ENCODE results near the gene CALML4. TPM values are rescaled to one million over a fixed set of nuclear protein-coding genes. Genes with fewer than 3 reads are reported as not detected.

The CALML4 gene
- total and polyA plus RNA-seq, 7 donors, result 0.85 to 2.2 (median 1.4) TPM

DNA sequence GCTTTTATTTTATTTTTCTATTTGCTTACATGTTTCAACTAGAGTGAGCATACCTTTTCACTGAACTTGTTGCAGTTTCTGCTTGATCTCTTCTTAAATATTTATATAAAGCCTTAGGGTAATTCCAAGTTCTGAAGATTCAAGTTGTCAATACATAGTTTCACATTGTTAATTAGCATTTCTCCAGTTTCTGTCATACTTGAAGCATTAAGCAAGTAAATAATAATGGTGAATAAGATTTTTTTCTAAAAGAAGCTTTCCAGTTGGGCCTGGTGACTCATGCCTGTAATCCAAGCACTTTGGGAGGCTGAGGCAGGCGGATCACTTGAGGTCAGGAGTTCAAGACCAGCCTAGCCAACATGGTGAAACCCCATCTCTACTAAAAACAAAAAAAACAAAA is 53.9 kb downstream of the CALML4 start:
- Histone ChIP-seq H3K27ac (no peak overlapping the region), H3K27me3 (ENCODE audit: insufficient read depth in 3 of 3, low read length in 2 of 3) (no peaks in the 10 kb centered on the region), H3K36me3 (ENCODE audit: insufficient read depth in 1 of 2, low read depth in 1 of 2) (peaks cover 0 to 39% of the 10 kb centered on the region in 2 donors), H3K4me1 (no peaks in the 10 kb centered on the region), H3K9me3 (no peaks in the 10 kb centered on the region), H3K4me3 (no peak overlapping the region)
- 91 to 95% (median 95%) methylated on average over 1 of the region's 1 CpG for WGBS, 3 donors
- no peak for ATAC-seq
- no peak for DNase-seq
- TF ChIP-seq, protein P1, sequence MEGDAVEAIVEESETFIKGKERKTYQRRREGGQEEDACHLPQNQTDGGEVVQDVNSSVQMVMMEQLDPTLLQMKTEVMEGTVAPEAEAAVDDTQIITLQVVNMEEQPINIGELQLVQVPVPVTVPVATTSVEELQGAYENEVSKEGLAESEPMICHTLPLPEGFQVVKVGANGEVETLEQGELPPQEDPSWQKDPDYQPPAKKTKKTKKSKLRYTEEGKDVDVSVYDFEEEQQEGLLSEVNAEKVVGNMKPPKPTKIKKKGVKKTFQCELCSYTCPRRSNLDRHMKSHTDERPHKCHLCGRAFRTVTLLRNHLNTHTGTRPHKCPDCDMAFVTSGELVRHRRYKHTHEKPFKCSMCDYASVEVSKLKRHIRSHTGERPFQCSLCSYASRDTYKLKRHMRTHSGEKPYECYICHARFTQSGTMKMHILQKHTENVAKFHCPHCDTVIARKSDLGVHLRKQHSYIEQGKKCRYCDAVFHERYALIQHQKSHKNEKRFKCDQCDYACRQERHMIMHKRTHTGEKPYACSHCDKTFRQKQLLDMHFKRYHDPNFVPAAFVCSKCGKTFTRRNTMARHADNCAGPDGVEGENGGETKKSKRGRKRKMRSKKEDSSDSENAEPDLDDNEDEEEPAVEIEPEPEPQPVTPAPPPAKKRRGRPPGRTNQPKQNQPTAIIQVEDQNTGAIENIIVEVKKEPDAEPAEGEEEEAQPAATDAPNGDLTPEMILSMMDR (IDR thresholded peaks at IDR 0.05), result no peak
- intact Hi-C loops (cut with DNase I), result no loop called here

DNA sequence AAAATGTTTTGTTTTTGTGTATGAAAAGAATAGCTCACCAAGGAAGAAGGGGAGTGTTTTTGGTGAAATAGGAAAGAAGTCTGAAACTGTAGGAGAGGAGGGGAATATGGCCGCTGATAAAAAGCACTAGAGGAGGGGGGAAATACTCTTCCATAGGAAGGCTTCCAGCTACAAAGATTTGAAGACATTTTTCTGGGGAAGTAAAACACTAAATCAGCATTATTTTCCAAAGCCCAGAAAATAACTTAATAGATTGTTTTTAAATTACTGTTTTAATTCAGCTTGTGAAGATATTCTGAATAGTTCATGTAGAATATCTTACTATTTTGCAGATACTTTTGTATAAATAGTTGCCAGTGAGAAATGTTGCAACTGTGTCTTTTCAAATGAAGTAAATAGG is 54.9 kb downstream of the CALML4 start:
- Histone ChIP-seq H3K36me3 (ENCODE audit: insufficient read depth in 1 of 2, low read depth in 1 of 2) (peaks cover 2 to 40% of the 10 kb centered on the region in 2 donors), H3K4me1 (no peaks in the 10 kb centered on the region), H3K27me3 (ENCODE audit: insufficient read depth in 3 of 3, low read length in 2 of 3) (no peaks in the 10 kb centered on the region), H3K4me3 (no peak overlapping the region), H3K27ac (no peak overlapping the region), H3K9me3 (no peaks in the 10 kb centered on the region)
- TF ChIP-seq, protein P1 (IDR thresholded peaks at IDR 0.05), result no peak
- DNase-seq (no peak), ATAC-seq (no peak)
- intact Hi-C loops (cut with DNase I), result no loop called here
- WGBS, 3 donors, result 79 to 87% (median 84%) methylated on average over 1 of the region's 1 CpG

DNA sequence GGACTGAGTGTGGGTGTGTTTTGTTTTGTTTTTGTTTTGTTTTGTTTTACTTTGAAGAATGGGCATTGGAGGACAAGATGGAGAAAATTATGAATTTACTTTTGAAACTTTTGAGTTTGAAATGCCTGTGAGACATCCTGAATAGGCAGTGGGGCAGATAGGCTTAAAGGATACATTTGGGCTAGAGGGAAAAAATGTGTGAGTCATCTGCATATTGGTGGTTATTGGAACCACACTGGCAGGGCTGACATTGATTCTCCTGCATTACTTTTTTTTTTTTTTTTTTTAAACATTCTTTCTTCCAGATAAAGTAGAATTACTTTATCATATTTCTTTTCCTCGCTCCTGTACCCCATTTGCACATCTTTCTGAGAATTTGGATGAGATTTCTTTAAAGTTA is 56.1 kb downstream of the CALML4 start:
- H3K27me3 ChIP-seq (ENCODE audit: insufficient read depth in 3 of 3, low read length in 2 of 3), result no peaks in the 10 kb centered on the region
- H3K4me1 ChIP-seq, result no peaks in the 10 kb centered on the region
- 100% methylated on average over 1 of the region's 1 CpG for WGBS, 3 donors
- DNase-seq, result no peak
- H3K36me3 ChIP-seq (ENCODE audit: insufficient read depth in 1 of 2, low read depth in 1 of 2), result peaks cover 2 to 39% of the 10 kb centered on the region in 2 donors
- intact Hi-C loops (cut with DNase I), result no loop called here
- TF ChIP-seq, protein P1 (IDR thresholded peaks at IDR 0.05), result no peak
- no peak overlapping the region for H3K4me3 ChIP-seq
- ATAC-seq, result no peak
- no peak overlapping the region for H3K27ac ChIP-seq
- H3K9me3 ChIP-seq, result no peaks in the 10 kb centered on the region

DNA sequence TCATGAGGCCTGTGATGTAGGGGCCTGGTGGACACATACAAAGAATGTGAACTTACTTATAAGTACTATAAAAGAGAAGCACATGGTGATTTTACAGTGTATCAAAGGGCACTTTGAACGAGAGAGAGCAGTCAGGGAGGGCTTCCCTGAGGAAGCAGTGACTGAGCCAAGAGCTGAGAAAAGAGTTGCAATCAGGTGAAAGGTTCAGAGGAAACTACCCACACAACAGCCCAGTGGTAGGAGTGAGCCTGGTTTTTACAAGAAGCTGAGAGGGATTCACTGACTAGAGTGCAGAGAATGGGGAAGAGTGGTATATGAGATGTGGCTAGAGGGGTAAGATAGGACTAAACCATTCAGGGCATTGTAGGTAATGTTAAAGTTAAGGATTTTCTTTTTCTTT is 57.1 kb downstream of the CALML4 start:
- 87 to 94% (median 88%) methylated on average over 1 of the region's 1 CpG for WGBS, 3 donors
- Histone ChIP-seq H3K36me3 (ENCODE audit: insufficient read depth in 1 of 2, low read depth in 1 of 2) (peaks cover 2 to 32% of the 10 kb centered on the region in 2 donors), H3K4me1 (no peaks in the 10 kb centered on the region), H3K4me3 (no peak overlapping the region), H3K27ac (no peak overlapping the region), H3K9me3 (no peaks in the 10 kb centered on the region), H3K27me3 (ENCODE audit: insufficient read depth in 3 of 3, low read length in 2 of 3) (no peaks in the 10 kb centered on the region)
- intact Hi-C loops (cut with DNase I), result no loop called here
- DNase-seq (no peak), ATAC-seq (no peak)
- TF ChIP-seq, protein P1 (IDR thresholded peaks at IDR 0.05), result no peak

DNA sequence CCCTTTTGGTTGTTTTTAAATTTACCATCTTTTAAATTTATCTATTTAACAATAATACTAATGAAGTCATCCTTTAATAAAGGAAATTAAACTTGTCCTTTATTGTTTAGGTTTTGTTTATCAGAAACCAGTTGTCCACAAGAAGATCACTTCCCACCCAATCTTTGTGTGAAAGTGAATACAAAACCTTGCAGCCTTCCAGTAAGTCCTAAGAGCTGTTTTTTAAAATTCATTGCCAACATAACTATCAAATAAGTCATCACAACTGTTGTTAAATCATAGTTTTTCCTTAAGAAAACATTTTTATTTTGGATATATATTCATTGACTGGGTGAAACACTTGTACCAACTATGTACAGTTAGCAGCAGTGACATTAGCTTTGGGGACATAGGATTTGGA is 59.4 kb downstream of the CALML4 start:
- no peak for DNase-seq
- ATAC-seq, result no peak
- intact Hi-C loops (cut with DNase I), result no loop called here
- H3K4me3 ChIP-seq, result no peak overlapping the region
- no peaks in the 10 kb centered on the region for H3K27me3 ChIP-seq (ENCODE audit: insufficient read depth in 3 of 3, low read length in 2 of 3)
- H3K36me3 ChIP-seq (ENCODE audit: insufficient read depth in 1 of 2, low read depth in 1 of 2), result peaks cover 2 to 34% of the 10 kb centered on the region in 2 donors
- no peaks in the 10 kb centered on the region for H3K4me1 ChIP-seq
- H3K9me3 ChIP-seq, result no peaks in the 10 kb centered on the region
- no peak overlapping the region for H3K27ac ChIP-seq
- TF ChIP-seq, protein P1 (IDR thresholded peaks at IDR 0.05), result no peak

All from psoas muscle (tissue), 8 donors.